Stimulated activated CD4-positive, alpha-beta T cell treated with anti-CD3 and anti-CD28 coated beads, Interleukin-1b, Interleukin-23, amount 100 ng/mL, for 48 hours (primary cell): ENCODE data around the gene RASGRP2.

Source experiments
- DNase-seq: peaks from one replicate; pipeline ENCODE4 v3.0.0-alpha.2; 2020

The RASGRP2 gene

GRCh38 chr11:64694026-64694755 is 49.8 kb downstream of the RASGRP2 start:
- DNase-seq, result no peak

DNA sequence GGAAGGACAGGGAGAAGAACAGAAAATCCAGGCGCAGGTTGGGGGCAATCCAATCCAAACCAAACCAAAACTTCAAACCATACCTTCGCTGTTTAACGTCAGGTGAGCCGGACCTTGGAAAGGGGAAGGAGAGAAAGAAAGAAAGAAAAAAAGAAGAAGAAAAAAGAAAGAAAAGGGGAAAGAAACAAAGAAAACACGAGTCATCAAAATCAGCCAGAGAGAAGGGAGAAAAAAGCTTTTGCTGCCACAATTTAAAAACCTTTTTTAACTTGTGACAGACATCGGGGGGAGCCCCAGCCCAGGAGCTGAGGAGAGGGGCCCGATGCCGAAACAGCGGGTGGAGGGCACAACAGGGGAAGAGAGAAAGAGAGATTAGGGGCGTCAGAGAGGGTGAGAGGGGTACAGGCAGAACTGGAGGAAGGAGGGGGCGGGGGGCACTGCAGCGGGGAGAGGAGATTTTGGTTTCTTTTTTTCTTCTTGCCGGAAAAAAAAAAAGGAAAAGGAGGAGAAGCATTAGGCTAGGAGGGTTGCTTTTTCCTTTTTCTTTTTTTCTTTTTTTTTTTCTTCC is 51.1 kb downstream of the RASGRP2 start:
- no peak for DNase-seq

- no peak for DNase-seq
Measured at GRCh38 chr11:64691543-64691942, 52.4 kb downstream of the RASGRP2 start.

DNA sequence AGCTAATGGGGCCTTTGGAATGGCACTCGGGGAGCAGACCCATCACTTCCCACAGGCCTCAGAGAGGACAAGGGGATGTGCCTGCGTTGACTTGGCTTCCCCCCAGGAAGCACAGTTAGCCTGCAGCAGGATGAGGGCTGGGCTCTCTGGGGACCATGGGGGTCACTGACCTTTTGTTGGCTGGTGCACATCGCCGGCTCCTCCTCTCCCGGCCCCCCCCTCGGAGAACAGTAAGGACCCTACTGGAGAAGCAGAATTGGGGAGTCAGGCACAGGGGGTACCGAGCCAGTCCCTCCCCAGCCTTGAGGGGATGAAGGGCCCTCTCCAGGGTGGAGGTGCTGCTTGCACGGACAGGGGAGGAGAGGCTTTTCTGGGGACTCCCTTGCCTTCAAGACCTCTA is 53.7 kb downstream of the RASGRP2 start:
- DNase-seq, result no peak

GRCh38 chr11:64688534-64688982 is 55.4 kb downstream of the RASGRP2 start:
- DNase-seq, result peak; percentile 87

GRCh38 chr11:64687643-64688533 is 56.1 kb downstream of the RASGRP2 start:
- DNase-seq, result no peak

GRCh38 chr11:64687204-64687603 is 56.7 kb downstream of the RASGRP2 start:
- no peak for DNase-seq

DNA sequence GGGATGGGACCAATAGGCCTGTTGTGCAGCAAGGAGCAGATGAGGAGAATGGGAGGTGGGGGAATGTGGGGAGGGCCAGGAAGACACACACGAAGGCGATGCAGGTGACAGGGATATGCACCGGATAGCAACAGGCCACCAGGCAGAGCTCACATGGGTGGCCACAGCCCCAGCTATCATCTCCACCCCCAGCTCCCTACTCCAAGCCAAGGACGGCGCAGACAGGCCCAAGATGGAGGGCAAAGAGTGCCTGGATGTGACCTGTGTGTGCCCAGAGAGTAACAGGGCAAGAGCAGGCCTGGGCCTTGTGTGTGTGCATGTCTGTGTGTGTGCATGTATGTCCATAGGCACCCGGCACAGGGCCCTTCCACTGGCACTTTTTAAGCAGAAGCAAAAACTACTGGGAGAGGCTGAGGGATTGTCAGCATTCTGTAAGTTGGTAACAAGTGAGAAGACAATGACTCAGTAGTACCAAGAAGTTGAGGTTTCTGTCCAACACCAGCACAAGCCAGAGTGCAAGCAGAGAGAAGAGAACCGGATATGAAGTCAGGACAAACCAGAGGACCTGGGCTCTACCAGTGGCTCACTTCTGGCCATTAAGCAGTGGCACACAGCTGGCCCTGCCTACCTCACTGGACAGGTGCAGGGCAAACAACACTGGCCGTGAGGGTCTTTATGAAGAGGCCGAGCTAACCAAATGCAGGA is 57.3 kb downstream of the RASGRP2 start:
- no peak for DNase-seq

- DNase-seq, result no peak
Measured at GRCh38 chr11:64685536-64685935, 58.4 kb downstream of the RASGRP2 start.

GRCh38 chr11:64684357-64684756 is 59.6 kb downstream of the RASGRP2 start:
- DNase-seq, result no peak

DNA sequence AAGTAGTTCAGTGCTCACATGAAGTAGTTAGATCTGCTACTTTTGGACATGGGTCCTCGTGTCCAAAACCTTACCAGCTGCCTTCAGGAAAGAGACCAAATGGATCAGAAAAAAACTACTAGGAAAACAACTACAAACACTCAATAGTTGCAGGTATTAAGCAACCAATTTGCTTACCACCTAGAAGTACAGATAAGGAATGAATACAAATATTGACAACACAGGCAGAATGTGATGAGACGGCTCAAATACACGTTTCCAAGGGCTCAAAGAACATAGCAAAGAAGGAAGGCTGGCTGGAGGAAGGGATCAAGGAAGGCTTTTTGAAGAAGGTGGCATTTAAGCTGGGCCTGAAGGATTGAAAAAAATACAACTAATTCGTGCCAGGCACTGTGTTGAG is 62.8 kb downstream of the RASGRP2 start:
- DNase-seq, result no peak

- no peak for DNase-seq
Measured at GRCh38 chr11:64679846-64680245, 64.1 kb downstream of the RASGRP2 start.

DNA sequence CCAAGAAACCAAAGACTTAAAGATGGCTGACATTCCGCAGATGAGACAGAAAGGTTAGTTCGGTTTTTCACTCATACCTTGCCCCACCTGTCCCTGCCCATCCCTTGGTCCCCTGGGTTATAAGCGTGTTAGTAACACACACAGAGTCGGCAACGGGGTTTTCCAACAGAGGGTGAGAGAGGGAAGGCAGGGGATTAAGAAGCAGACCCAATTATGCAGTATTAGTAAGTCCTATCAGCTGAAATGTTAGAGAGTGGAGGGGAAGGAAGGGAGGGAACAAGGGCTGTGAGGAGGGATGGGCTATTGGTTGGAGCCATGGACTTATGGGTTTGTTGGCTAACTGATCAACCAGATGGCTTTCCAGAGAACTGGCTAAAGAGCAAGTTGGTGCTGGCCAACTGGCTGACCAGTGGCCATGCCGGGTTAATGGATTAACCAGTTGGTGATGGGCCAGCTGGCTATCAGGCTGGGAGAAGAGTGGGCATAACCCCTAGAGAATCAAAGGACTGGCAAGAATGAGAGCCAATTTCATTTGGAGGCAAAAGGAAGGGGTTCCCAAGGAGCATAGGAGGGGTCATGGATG is 66.4 kb downstream of the RASGRP2 start:
- no peak for DNase-seq
